ENCODE data around the gene RFC5. TPM values are rescaled to one million over a fixed set of nuclear protein-coding genes. Genes with fewer than 3 reads are reported as not detected.

Gene RFC5
- total RNA-seq (2022; extraction: Qiagen RNA extraction) = 35.8 to 45.2 TPM (median 40.1 TPM) in 5 replicates

GRCh38 chr12:118016424-118017264, at the start of gene RFC5:
Gene RFC5, plus strand, starts transcription at chr12:118016703. Its CDS starts 125 bp downstream, at chr12:118016828.

DNA sequence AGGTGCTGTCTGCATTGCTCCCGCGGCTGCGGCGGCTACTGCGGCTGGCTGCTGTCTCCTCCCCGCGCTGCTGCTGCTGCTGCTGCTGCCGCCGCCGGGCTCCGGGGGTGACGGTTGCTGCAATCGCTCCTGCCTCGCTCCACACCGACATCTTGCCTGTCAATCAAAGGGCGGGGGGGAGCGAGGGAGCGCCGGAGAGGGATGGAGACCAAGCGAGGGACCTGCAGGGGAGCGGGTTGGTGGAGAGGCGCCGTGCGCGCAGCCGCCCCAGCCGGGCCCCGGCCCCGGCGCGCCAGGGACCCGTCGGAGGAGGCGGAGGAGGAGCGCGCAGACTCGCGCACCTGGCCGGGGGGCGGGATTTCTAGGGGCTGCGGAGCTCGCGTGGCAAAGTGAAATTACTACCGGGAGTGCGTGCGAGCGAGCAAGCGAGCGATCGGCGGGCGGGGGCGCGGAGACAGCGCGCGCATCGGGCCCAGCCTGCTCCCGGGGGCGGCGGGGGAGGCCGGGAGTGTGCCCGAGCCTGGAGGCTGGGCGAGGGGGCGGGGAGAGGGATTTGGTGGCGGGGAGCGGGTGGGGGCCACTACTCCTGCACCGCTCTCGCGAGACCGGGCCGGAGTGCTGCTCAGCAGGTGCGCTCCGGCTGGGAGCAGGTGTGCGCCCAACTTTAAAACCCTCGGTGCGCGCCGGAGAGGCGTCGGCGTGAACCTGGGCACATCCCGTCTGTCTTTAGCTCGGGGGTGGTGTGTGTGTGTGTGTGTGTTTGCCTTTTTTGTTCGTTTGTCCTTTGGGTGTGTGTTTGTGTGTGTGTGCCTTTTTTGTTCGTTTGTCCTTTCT, 47.5 kb upstream of the RFC5 start, which contains the start of gene KSR2:
KSR2 (minus strand) TSS at position 165 of the 834 bp plus-strand sequence. CDS start 735 bp downstream, outside the sequence.

GRCh38 chr12:118061011-118061872, 44.7 kb downstream of the RFC5 start, which contains the start of gene WSB2:
Gene WSB2, minus strand, starts transcription at chr12:118061179. Its CDS starts 131 bp downstream, at chr12:118061048.

Other genes with a start within 250 kb of the RFC5 start
- gene KSR2, start 47.7 kb upstream of the RFC5 start, total RNA-seq (2022; extraction: Qiagen RNA extraction) = 0.55 to 0.75 TPM (median 0.59 TPM) in 5 replicates
- 60.0 to 69.5 TPM (median 62.3 TPM) in 5 replicates for gene WSB2, start 44.5 kb downstream of the RFC5 start, total RNA-seq (2022; extraction: Qiagen RNA extraction)
- 14.4 to 19.2 TPM (median 17.4 TPM) in 5 replicates for gene VSIG10, start 87.3 kb downstream of the RFC5 start, total RNA-seq (2022; extraction: Qiagen RNA extraction)
- gene PEBP1, start 119.4 kb downstream of the RFC5 start, total RNA-seq (2022; extraction: Qiagen RNA extraction) = 245 to 292 TPM (median 280 TPM) in 5 replicates

Data from A549 treated with Hydrocortisone at 1 μM for 4 hours (cell line).